CD4-positive, alpha-beta T cell treated with Interleukin-2 at 100 ng/mL for 4 hours (primary cell): Measurements from ENCODE around the gene GAK.
A peak's percentile ranks its signal among the peaks of the same experiment; 100 is the strongest.
"Not testable (repeated sequence)": the region's sequence is repeated elsewhere in the genome, so short reads cannot be mapped to it uniquely, and the experiment has no call there.

Experiments used
- DNase-seq: peaks from one replicate; pipeline ENCODE4 v3.0.0-alpha.2; 2020; ENCODE audit warnings: low spot score

Gene GAK

GRCh38 chr4:926538-926937 is 5.6 kb downstream of the GAK start:
- no peak for DNase-seq

- no peak for DNase-seq
Measured at GRCh38 chr4:925771-926500, 6.2 kb downstream of the GAK start.

- no peak for DNase-seq
Measured at GRCh38 chr4:925171-925570, 6.9 kb downstream of the GAK start.

- peak; percentile 10 for DNase-seq
Measured at GRCh38 chr4:924107-925096, 7.7 kb downstream of the GAK start.

- no peak for DNase-seq
Measured at GRCh38 chr4:921830-922331, 10.2 kb downstream of the GAK start.

- not testable (repeated sequence) for DNase-seq
Measured at GRCh38 chr4:919004-919680, 13.0 kb downstream of the GAK start.

- DNase-seq: not testable (repeated sequence)
Measured at GRCh38 chr4:918591-918990, 13.5 kb downstream of the GAK start.

- DNase-seq: no peak
Measured at GRCh38 chr4:917992-918391, 14.1 kb downstream of the GAK start.

GRCh38 chr4:917466-917865 is 14.7 kb downstream of the GAK start:
- DNase-seq: no peak

- DNase-seq: no peak
Measured at GRCh38 chr4:915595-915994, 16.5 kb downstream of the GAK start.

- no peak for DNase-seq
Measured at GRCh38 chr4:915041-915474, 17.1 kb downstream of the GAK start.

GRCh38 chr4:914531-914930 is 17.6 kb downstream of the GAK start:
- no peak for DNase-seq

- no peak for DNase-seq
Measured at GRCh38 chr4:913280-913618, 18.9 kb downstream of the GAK start.

- no peak for DNase-seq
Measured at GRCh38 chr4:912548-913279, 19.4 kb downstream of the GAK start.

GRCh38 chr4:911871-912490 is 20.1 kb downstream of the GAK start:
- no peak for DNase-seq

GRCh38 chr4:911221-911751 is 20.8 kb downstream of the GAK start:
- DNase-seq: no peak

- DNase-seq: no peak
Measured at GRCh38 chr4:910366-911091, 21.6 kb downstream of the GAK start.

GRCh38 chr4:909821-910220 is 22.3 kb downstream of the GAK start:
- DNase-seq: no peak

- no peak for DNase-seq
Measured at GRCh38 chr4:909131-909571, 23.0 kb downstream of the GAK start.
